Ecto neural progenitor cell (in vitro differentiated cells): ENCODE results near the gene PNPLA6.

Experiments
- DNase-seq: peaks from one replicate; pipeline ENCODE4 v3.0.0-alpha.2; 2018; ENCODE audit warnings: low spot score

The PNPLA6 gene

DNA sequence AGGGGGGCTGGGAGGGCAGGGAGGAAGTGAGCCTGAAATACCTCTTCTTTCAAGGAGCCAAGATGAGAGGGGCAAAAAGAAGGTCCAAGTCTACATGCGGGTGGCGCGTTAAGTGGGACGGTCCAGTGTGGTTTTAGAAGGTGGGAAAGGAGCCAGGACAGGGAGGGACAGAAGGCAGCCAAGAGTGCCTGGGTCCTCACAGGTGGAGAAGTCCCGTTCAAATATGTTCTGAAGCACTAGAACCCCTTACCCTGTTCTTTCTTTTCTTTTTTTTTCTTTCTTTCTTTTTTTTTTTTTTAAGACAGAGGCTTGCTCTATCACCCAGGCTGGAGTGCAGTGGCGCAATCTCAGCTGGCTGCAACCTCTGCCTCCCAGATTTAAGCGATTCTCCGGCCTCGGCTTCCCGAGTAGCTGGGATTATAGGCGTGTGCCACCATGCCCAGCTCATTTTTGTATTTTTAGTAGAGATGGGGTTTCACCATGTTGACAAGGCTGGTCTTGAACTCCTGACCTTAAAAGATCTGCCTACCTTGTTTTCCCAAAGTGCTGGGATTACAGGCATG is 67.5 kb downstream of the PNPLA6 start:
- no peak for DNase-seq

DNA sequence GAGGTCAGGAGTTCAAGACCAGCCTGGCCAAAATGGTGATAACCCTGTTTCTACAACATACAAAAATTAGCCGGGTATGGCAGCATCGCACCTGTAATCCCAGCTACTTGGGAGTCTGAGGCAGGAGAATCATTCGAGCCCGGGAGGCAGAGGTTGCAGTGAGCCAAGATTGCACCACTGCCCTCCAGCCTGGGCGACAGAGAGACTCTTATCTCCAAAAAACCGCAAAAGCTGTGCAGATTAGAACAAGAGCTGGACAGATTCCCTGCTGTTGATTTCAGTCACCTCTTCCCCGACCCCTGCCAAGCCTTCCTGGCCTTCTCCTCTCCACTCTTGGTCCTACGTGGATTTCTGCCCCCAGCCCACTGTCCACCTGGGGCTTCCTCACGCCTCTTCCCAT is 68.4 kb downstream of the PNPLA6 start:
- no peak for DNase-seq

DNA sequence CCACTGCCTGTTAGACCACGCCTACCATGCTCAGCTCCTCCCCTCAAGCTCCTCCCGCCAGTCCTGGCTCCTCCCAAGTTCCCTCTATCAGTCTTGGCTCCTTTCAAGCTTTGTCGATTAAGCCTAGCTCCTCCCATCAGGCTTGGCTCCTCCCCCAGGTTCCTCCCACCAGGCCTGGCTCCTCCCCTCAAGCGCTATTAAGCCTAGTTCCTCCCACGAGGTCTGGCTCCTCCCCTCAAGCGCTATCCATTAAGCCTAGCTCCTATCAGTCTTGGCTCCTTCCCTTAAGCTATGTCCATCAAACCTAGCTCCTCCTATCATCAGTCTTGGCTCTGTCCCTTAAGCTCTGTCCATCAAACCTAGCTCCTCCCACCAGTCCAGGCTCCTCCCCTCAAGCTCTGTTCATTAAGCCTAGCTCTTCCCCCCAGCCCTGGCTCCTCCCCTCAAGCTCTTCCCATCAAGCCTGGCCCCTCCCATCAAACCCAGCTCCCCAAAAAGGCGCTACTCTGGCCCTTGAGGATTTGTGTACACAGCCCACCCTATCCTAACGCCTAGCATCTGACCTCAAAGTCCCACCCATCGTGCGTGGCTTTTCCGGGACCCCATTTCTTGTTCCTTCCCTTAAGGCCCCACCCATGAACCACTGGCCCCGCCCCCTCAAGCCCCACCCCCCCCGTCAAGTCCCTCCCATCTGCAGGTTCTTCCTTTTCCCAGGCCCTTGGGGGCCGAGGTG is 70.1 kb downstream of the PNPLA6 start:
- DNase-seq: peak; percentile 48

DNA sequence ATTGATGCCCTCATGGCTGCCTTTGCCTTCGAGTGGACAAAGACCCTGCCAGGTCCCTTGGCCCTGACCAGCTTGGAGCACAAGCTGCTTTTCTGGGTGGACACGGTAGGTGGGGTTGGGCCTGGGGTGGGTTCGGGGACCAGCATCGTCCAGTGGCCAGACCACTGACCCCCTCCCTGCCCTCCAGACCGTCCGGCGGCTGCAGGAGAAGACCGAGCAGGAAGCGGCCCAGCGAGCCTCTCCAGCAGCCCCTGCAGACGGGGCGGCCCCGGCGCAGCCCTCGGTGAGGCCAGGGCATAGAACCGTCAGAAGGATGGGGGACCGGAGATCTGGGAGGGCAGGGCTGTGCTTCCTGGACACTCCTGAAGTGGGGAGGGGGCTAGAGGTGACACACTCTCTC is 70.8 kb downstream of the PNPLA6 start:
- no peak for DNase-seq

DNA sequence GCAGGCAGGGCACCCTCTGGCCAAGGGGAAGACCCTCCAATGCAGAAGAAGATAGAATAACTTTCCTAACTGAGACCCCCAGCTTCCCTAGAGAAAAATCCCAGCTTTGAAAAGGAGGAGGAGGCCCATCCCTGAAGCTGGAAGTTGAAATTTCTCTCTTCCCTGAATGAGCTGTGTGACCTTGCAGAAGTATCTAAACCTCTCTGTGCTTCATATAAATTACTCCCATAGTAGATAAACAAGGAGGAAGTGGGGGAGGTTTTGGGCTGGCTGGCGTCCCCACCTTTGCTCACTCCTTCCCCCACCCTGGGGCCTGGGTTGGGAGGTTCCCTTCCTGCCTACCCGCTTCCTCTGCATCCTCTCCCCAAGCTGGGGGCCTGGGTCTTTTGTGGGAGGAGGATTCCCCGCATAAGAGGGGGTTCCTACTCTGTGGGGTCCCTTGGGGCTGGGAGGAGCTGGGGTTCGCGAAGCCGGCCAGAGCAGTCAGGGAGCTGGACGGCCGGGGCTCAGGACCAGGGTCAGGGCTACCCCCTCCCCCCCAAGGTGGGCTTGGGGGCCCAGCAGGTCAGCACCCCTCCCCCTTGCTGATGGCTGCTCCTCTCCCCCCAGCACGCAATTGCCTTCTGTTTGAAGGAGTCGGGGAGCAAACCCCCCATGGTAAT is 71.8 kb downstream of the PNPLA6 start:
- DNase-seq: no peak

DNA sequence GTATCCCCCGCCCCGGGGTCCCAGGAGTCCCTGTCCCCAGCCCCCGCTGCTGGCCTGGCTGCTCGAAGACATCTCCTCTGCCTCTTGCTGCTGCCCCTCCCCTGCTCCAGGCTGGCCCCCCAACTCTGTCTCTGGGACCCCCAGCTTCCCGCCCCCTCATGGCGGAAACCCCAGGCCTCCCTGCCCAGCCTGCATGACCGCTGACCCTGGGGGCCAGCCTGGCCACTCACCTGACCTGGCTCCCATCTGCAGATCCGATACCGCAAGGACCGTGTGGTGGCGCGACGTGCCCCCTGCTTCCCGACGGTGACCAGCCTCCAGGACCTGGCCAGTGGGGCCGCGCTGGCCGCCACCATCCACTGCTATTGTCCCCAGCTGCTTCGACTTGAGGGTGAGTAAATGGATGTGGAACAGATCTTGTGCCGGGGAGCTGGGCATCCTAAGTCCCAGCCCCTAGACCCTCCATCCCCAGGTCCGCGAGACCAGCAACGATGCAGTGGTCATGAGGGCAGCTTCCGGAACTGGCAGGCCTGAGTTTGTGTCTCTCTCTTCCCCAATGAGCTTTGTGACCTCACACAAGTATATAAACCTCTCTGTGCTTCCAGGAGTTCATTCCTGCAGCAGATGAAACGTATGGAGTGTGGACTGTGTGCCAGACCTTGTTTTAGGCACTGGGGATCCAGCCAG is 72.5 kb downstream of the PNPLA6 start:
- no peak for DNase-seq

DNA sequence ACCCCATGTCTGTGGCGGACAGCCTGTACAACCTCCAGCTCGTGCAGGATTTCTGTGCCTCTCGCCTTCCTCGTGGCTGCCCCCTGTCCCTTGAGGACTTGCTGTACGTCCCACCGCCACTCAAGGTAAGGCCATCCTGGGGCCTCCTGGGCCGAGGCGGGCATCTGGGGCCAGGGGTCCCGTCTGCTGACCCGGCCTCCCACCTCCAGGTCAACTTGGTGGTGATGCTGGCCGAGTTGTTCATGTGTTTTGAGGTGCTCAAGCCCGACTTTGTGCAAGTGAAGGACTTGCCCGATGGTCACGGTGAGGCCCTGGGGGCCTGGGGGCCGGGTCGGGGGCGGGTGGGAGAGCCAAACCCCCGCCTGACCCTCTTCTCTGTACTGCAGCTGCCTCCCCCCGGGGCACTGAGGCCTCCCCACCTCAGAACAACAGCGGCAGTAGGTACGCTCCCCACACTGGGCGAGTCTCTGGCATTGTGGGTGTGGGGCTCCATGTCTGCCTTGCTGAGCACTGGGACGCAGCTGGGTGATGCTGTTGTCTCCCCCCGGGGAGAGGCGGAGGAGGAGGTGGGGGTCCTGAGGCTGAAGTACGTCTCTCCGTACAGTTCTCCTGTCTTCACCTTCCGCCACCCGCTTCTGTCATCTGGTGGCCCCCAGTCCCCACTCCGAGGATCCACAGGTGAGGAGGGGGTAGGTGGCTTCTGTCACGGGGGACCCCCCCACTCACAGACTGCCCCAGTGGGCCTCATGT is 75.1 kb downstream of the PNPLA6 start:
- no peak for DNase-seq
